NCI-H1930 (cell line): ENCODE data around the gene CDC42BPB.

Source experiments
- DNase-seq, 2 experiments: peaks; one replicate each; lab custom pipeline; 2025; lab: John Stamatoyannopoulos, UW

CDC42BPB gene

GRCh38 chr14:103057372-103058163 lies at the start of gene CDC42BPB:
TSS of gene CDC42BPB (minus strand) at chr14:103057549. CDS start at chr14:103057173, 376 bp downstream.
- peak; percentile 84 to 92 for DNase-seq

DNA sequence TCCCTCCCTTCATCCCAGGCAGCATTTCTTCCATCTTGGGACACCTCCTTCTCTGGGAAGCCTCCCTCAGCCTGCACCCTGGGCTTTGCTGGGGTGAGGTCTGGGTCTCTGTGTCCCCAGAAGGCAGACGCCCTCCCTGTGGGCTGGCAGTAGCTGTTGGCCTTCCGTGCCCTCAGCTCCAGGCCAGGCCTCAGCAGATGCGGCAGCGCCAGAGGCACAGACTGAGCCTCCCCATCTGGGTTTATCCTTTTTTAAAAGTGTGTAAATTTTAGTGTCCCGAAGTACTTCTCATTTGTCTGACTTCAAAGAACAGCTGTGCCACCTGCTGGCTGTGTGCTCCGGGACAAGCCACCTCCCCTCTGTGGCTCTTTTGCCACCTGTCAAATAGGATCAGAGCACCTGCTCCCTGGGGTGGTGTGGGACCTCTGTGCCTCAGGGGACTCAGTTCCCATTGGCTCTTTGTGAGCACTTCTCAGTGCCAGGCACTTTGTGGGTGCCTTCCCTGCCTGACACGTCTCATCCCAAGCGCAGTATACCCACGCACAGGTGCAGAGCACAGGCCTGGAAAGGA lies 48.3 kb upstream of the CDC42BPB start:
- DNase-seq: no peak

- DNase-seq: peak; percentile 56 to 58
Measured at GRCh38 chr14:103104654-103105452, 47.5 kb upstream of the CDC42BPB start.

- no peak for DNase-seq
Measured at GRCh38 chr14:103104389-103104653, 47.0 kb upstream of the CDC42BPB start.

DNA sequence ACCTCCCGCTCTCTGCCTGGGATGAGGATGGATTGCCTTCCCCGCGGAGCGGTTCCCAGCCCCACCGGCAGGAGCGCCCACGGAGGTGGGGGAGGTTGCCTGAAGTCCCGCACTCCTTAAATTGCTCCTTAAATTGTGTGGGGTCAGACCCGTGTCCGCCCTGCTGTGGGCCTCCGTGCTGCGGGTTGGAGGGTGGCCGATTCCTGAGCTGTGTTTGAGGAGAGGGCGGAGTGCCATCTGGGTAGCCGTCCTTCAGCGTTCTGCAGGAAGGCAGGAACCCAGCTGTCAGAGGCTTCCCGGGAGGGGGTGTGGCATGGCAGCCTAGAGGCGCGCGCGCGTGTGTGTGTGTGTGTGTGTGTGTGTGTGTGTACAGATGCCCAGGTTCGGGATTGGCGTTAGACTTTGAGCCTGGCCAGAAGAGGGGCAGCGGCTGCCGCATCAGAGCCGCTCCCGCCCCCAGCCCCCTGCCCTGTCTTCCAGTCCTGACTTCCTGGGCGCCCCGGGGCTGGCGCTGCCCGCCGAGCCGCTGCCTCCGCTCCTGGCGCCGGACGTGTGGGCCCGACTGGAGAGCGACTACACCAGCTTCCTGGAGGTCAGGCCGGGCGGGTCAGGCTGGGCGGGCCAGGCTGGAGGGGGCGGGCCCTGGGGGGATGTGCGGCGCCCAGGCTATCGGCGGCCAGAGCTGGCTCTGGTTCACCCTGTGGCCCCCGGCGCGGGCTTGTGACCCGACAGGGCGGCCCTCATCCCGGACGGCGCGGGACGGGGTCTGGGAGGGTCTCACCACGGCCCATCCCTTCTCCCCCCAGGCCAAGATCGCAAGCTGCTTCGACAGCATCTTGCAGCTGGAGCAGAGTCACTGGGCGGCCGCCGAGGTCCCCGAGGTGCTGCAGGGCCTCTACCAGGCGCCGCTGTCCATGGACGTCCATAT lies 46.4 kb upstream of the CDC42BPB start:
- DNase-seq: no peak

DNA sequence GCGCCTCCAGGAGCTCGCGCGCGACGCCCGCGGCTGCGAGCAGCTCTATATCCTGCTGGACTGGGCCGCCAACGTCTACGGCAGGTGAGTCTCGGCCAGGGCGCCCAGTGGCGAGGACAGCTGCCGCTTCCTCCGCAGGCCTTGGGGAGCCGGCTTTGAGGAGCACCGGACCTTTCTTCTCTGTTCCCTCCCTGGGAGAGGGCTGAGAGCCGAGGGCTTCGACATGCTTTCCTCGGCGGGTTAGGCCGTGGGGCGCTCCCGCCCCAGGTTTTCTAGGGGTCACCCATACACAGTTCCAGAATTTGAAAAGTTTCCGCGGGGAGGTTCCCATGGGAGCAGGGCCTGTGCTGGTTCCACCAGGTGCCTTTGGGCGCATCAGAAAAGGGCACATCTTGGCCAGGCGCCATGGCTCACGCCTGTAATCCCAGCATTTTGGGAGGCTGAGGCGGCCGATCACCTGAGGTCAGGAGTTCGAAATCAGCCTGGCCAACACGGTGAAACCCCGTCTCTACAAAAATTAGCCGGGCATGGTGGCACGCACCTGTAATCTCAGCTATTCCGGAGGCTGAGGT lies 45.4 kb upstream of the CDC42BPB start:
- DNase-seq: no peak

DNA sequence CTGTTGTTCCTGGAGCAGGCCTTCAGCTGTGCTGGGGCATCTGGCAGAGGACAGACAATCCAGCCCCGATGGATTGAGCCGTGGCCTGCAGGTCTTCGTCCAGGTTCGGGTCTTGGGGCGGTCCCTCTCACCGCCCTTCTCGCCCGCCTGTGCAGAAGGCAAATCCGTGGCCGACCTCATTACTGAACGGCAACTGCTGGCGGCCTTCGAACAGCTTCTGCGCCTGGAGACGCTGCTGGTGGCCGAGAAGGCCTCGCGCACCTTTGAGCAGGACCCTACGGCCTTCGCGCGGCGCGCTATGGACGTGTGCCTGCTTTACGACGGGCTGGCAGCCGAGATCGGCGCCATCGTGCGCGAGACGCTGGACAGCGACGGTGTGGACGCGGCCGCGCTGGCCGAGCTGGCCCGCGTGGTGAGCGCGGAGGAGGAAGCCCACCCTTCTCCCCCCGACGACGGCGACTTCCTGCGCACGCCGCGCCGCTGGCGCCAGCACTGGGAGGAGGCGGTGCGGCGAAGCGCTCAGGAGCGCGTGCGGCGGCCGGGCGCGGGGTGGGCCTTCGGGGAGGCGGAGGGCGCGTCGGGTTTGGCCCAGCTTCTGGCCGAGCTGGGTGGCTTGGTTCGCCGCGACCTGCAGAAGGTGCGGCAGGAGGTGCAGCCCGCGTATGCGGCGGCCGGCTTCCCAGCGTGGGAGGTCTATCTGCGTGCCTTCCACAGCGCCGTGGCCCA lies 44.8 kb upstream of the CDC42BPB start:
- no peak for DNase-seq

GRCh38 chr14:103101257-103101962 lies 44.1 kb upstream of the CDC42BPB start:
- no peak for DNase-seq

- DNase-seq: no peak
Measured at GRCh38 chr14:103100281-103101121, 43.2 kb upstream of the CDC42BPB start.

DNA sequence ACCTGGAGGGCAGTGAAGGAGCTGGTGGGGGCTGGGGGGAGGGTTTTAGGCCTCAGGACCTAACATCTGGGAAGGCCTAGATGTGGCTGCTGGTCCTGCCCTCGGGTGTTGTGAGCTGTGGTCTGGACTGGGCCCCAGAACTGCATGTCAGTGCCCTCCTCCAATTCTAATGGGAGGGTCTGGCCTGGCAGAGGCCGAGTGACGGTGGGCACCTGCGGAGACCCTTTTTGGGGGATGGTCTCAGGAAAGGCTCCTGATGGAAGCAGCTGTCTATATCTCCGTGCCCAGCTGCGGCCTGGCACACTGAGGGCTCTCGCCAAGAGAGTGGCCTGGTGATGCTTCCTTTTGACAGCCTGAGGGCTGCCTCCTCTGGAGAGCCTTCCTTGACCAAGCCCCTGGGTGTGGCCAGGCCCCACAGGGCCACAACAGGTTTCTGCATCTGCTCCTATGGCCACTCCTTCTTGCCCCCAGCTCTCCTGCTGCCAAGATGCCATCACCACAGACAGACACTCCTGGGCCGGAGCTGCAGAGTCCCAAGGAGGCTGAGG lies 42.5 kb upstream of the CDC42BPB start:
- DNase-seq: no peak

DNA sequence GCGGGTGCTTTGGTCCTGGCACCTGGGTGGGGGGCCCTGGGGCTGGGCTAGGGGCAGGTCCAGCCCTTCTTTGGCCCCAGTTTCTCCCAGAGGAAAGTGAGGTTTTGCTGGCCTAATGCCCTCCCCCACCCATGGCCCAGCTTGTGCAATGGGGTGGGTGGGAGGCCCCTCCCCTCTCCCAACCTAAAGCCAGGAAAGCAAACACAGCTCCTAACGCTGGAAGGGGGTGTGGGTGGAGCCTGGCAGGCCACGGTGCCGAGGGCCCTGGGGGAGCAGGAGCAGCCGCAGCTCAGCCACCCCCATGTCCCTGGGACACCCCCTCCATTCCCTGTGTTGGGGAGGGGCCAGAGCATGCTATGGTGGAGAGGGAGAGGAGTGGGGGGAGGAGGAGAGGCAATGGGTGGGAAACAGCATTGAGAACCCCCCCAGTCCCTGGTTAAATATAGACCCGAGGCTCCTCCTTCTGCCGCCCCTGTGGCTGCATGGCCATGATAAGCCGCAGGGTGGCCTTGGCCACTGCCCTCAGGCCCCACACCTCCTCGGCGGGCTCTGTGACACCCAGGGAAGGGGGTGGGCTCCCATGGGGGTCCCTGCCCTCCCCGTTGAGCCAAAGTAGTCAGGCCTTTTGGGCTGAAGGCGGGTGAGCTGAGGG lies 41.9 kb upstream of the CDC42BPB start:
- no peak for DNase-seq

- DNase-seq: no peak
Measured at GRCh38 chr14:103097994-103098957, 40.9 kb upstream of the CDC42BPB start.

DNA sequence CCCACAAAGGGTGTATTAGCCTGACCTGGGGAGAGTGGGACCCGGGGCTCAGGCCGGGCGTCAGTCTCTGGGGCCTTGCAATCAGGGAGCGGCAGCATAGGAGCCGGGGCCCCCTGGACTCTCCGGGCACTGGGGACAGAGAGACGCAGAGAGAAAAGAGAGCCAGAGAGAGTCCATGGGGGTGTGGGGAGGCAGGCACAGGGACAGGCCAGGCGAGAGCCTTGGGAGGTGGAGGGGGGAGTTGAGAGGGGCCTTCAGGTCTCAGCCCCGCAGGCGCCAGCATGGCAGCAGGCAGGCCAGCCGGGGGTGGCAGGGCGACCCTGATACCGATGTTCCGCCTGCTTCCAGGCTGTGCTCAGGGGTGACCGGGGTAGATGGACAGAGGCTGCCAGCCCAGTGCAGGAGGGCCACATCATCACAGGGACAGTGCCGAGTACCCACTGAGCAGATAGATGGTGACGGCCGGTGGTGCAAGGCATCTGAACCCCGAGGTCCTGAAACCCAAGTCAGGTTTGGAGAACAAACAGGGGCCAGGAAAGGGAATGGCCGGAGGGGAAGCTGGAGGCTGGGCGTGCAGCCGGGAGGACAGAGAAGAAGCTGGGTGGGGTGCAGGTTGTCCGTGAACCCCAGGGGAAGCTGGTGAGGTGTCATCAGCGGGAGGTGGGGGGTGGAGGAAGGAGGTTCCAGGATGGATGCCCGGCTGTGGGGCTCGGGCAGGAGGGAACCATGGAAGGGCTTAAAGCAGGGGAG lies 40.1 kb upstream of the CDC42BPB start:
- no peak for DNase-seq

DNA sequence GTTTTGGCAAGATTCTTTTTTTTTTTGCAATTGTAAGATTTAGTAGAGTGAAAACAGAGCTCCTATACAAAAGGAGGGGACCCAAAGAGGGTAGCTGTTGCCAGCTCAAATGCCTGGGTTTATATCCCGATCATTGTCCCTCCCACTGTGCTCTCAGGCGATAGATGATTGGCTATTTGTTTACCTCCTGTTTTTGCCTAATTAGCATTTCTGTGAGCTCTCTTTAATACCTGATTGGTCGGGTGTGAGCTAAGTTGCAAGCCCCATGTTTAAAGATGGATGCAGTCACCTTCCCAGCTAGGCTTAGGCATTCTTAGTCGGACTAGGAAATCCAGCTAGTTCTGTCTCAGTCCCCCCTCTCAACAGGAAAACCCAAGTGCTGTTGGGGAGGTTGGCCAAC lies 39.0 kb upstream of the CDC42BPB start:
- no peak for DNase-seq

DNA sequence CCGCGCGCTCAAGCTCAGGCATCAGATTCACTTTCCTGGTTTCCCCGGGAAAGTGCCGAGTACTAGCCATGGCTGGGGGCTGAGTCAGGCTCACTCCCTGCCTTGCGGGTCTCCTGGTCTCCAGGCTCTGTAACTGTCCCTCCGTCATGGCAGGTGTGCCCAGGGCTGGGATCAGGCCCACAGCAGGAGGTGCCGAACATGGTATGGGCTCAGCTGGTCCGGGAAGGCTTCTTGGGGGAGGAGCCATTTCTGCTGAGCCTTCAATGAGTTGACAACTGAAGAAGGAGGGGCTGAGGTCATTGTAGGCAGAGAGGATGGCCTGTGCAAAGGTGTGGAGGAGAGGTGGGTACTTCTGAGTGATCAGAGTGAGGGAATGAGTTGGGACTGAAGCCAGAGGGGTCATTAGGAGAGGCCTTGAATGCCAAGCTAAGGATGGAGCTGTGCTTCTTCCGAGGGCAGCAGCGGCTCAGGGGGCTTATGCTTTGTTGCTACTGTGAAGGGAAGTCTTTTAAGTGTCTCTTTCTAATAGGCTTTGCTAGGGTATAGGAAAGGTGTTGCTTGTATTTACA lies 37.9 kb upstream of the CDC42BPB start:
- no peak for DNase-seq
